AG09309 (cell line): ENCODE data around the gene UGT2B17.

Source experiments
- DNase-seq: peaks from one replicate; pipeline ENCODE4 v3.0.0-alpha.2; 2010; ENCODE audit warnings: low read depth
- H3K4me3 ChIP-seq: 2 replicates; pipeline ENCODE4 v1.5.1; 2011; ENCODE audit warnings: mild to moderate bottlenecking, low read depth, low read length, moderate library complexity; ENCODE audit not compliant: control insufficient read depth
- CTCF ChIP-seq: IDR thresholded peaks from 2 replicates; pipeline ENCODE4 v1.5.1; 2011; ENCODE audit warnings: mild to moderate bottlenecking, low read depth, low read length, inconsistent platforms; ENCODE audit not compliant: insufficient read depth, control insufficient read depth; ENCODE audit errors: missing control alignments

UGT2B17 gene

GRCh38 chr4:68494688-68495087 is 81.4 kb downstream of the UGT2B17 start:
- H3K4me3 ChIP-seq, result no peak overlapping the region
- TF ChIP-seq CTCF, result no peak
- DNase-seq, result no peak

GRCh38 chr4:68490826-68491457 is 85.2 kb downstream of the UGT2B17 start:
- no peak overlapping the region for H3K4me3 ChIP-seq
- TF ChIP-seq CTCF, result no peak
- no peak for DNase-seq

- DNase-seq, result no peak
- H3K4me3 ChIP-seq, result no peak overlapping the region
- TF ChIP-seq CTCF, result no peak
These were observed 86.8 kb downstream of the UGT2B17 start for GRCh38 chr4:68489338-68489737.
